ENCODE results near the gene IL27RA. TPM values are rescaled to one million over a fixed set of nuclear protein-coding genes. Genes with fewer than 3 reads are reported as not detected.

Gene IL27RA
- total RNA-seq, 1 experiment from 2014 or later, result 18.3 TPM

DNA sequence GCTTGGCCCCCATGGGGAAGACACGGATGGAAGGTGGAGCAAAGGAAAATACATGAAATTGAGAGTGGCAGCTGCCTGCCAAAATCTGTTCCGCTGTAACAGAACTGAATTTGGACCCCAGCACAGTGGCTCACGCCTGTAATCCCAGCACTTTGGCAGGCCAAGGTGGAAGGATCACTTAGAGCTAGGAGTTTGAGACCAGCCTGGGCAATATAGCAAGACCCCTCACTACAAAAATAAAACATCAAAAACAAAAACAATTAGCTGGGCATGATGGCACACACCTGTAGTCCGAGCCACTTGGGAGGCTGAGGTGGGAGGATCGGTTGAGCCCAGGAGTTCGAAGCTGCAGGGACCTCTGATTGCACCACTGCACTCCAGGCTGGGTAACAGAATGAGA lies 20.9 kb downstream of the IL27RA start:
- H3K9me2 ChIP-seq (ENCODE audit: insufficient read depth), result no peaks in the 10 kb centered on the region
- no peak overlapping the region for H3K4me3 ChIP-seq (replicated peaks in 1 of 2; ENCODE audit: low read depth in 1 of 2, low read length in 2 of 2)
- H3K27ac ChIP-seq (ENCODE audit: low read depth, low read length), result no peak overlapping the region
- H3K9me3 ChIP-seq (ENCODE audit: control insufficient read depth in 1 of 2, insufficient read depth in 1 of 2, low read depth in 1 of 2, low read length in 2 of 2), result no peaks in the 10 kb centered on the region
- no peaks in the 10 kb centered on the region for H3K27me3 ChIP-seq (ENCODE audit: insufficient read depth, low read length)
- H2AFZ ChIP-seq (ENCODE audit: low read depth, low read length, poor library complexity, severe bottlenecking), result no peak overlapping the region
- H3K4me2 ChIP-seq (ENCODE audit: low read length), result no peak overlapping the region
- no peaks in the 10 kb centered on the region for H4K20me1 ChIP-seq (ENCODE audit: insufficient read depth)
- no peaks in the 10 kb centered on the region for H3K79me2 ChIP-seq (ENCODE audit: insufficient read depth, low read length)
- DNase-seq (ENCODE audit: low read depth, low spot score) (no peak), ATAC-seq (no peak)
- CTCF ChIA-PET, result interaction anchor here (1.2 kb wide), 1 partner anchor 10 kb away, joined by 7 read pairs; no protein-coding TSS in a partner anchor
- TF ChIP-seq EGR1 (IDR thresholded peaks at IDR 0.05; ENCODE audit: low read depth), result no peak
- no peak for TF ChIP-seq SRF (IDR thresholded peaks at IDR 0.05; ENCODE audit: low read depth)
- TF ChIP-seq EZH2phosphoT487 (IDR thresholded peaks at IDR 0.05; ENCODE audit: borderline replicate concordance), result no peak
- no peak for TF ChIP-seq EZH2 (IDR thresholded peaks at IDR 0.05)
- TF ChIP-seq, protein P1, sequence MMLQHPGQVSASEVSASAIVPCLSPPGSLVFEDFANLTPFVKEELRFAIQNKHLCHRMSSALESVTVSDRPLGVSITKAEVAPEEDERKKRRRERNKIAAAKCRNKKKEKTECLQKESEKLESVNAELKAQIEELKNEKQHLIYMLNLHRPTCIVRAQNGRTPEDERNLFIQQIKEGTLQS (IDR thresholded peaks at IDR 0.05), result no peak
- no peak for TF ChIP-seq REST (IDR thresholded peaks at IDR 0.05; ENCODE audit: low read depth)
- no peak for TF ChIP-seq ZNF274 (IDR thresholded peaks at IDR 0.05; ENCODE audit: low read depth, low read length)
- TF ChIP-seq POLR2AphosphoS5 (IDR thresholded peaks at IDR 0.05; ENCODE audit: low read depth, low read length), result no peak
- TF ChIP-seq TCF7L2 (IDR thresholded peaks at IDR 0.05; ENCODE audit: borderline replicate concordance, extremely low read depth, insufficient read depth, insufficient read length), result no peak
- peaks cover 0 to 6% of the 10 kb centered on the region in 2 experiments; a peak in 2 of 4 replicates for H3K36me3 ChIP-seq (ENCODE audit: control insufficient read depth in 1 of 2, insufficient read depth in 2 of 2, low read length in 2 of 2)
- H3K4me1 ChIP-seq (ENCODE audit: control insufficient read depth in 1 of 2, insufficient read depth in 2 of 2, low read length in 2 of 2), result peaks cover 0 to 6% of the 10 kb centered on the region in 2 experiments; a peak in 1 of 4 replicates
- intact Hi-C loops (cut with micrococcal nuclease), result no loop called here
- POLR2A ChIA-PET, result interaction anchor here (0.6 kb wide), 1 partner anchor 29 kb away, joined by 3 read pairs; no protein-coding TSS in a partner anchor
- RAD21 ChIA-PET (ENCODE audit: low non-redundant PET in 1 of 2, low total read pairs in 2 of 2, uncharacterized antibody in 2 of 2, unreplicated experiment in 2 of 2), result no interaction called here
- TSS peak; percentile 91 for BruUV-seq (replicated peaks)
- H3K9ac ChIP-seq (ENCODE audit: low read length), result no peak overlapping the region

All from HCT116 (cell line).